Stomach (tissue), 4 donors: ENCODE measurements around the gene KCNMB4.

Experiments used
- CTCF ChIP-seq, 7 experiments: fragments of 450-650 bp in 4 of 7; fragments of 200-600 bp in 3 of 7; sonication (generic) in 3 of 7; IDR thresholded peaks; one replicate each; pipeline ENCODE4 v1.5.1; 2016 to 2019; ENCODE audit warnings: antibody characterized with exemption in 7 of 7, control low read depth in 2 of 7, mild to moderate bottlenecking in 1 of 7
- POLR2A ChIP-seq, 4 donors: fragments of 450-650 bp; IDR thresholded peaks; one replicate each; pipeline ENCODE4 v1.6.1; 2016; ENCODE audit warnings: antibody characterized with exemption in 4 of 4, control low read depth in 2 of 4, mild to moderate bottlenecking in 1 of 4, moderate library complexity in 1 of 4

DNA sequence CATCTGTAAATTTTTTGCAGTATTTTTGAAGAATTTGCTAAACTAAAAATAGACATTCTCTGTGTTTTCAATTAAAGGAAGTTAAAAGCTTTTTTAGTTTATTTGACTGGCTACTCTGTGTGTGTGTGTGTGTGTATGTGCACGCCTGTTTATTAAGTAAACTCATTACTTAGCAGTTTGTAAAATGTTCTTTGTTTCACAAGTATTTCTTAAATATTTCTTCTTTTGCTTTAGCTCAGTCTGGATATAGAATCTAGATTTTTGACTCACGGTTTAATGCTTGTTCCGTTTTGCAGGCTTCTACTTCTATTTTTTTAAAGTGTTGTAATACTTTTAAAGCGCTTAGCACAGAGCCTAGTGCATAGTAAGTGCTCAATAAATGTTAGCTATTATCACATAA, 46.5 kb upstream of the KCNMB4 start:
- TF ChIP-seq POLR2A (IDR thresholded peaks at IDR 0.05) (no peak), CTCF (IDR thresholded peaks at IDR 0.05) (no peak)
